Activated CD4-positive, alpha-beta T cell treated with anti-CD3 and anti-CD28 coated beads for 1 hour (primary cell): Measurements from ENCODE around the gene MCTP1.

Experiments
- DNase-seq: peaks from one replicate; pipeline ENCODE4 v3.0.0-alpha.2; 2020

Gene MCTP1

GRCh38 chr5:94748212-94748611 is 536.7 kb downstream of the MCTP1 start:
- no peak for DNase-seq

- no peak for DNase-seq
These were observed 537.5 kb downstream of the MCTP1 start for GRCh38 chr5:94747371-94747770.

GRCh38 chr5:94746731-94747124 is 538.2 kb downstream of the MCTP1 start:
- no peak for DNase-seq

GRCh38 chr5:94745786-94746730 is 538.8 kb downstream of the MCTP1 start:
- DNase-seq, result no peak

- no peak for DNase-seq
These were observed 540.0 kb downstream of the MCTP1 start for GRCh38 chr5:94744906-94745305.

GRCh38 chr5:94742852-94743251 is 542.0 kb downstream of the MCTP1 start:
- DNase-seq, result no peak

- DNase-seq, result no peak
These were observed 544.6 kb downstream of the MCTP1 start for GRCh38 chr5:94740286-94740685.

- DNase-seq, result no peak
These were observed 548.4 kb downstream of the MCTP1 start for GRCh38 chr5:94736498-94736897.

- DNase-seq, result no peak
These were observed 553.4 kb downstream of the MCTP1 start for GRCh38 chr5:94731471-94731870.

GRCh38 chr5:94725142-94725541 is 559.8 kb downstream of the MCTP1 start:
- DNase-seq, result no peak

GRCh38 chr5:94715768-94716167 is 569.1 kb downstream of the MCTP1 start:
- DNase-seq, result no peak

- no peak for DNase-seq
These were observed 573.1 kb downstream of the MCTP1 start for GRCh38 chr5:94711785-94712184.

GRCh38 chr5:94709277-94709676 is 575.6 kb downstream of the MCTP1 start:
- DNase-seq, result no peak

- DNase-seq, result no peak
These were observed 577.5 kb downstream of the MCTP1 start for GRCh38 chr5:94707359-94707758.

GRCh38 chr5:94705427-94705826 is 579.5 kb downstream of the MCTP1 start:
- no peak for DNase-seq

- no peak for DNase-seq
These were observed 582.2 kb downstream of the MCTP1 start for GRCh38 chr5:94702729-94703128.

GRCh38 chr5:94700592-94700991 is 584.3 kb downstream of the MCTP1 start:
- DNase-seq, result no peak

- no peak for DNase-seq
These were observed 585.3 kb downstream of the MCTP1 start for GRCh38 chr5:94699562-94699961.

GRCh38 chr5:94698197-94698596 is 586.7 kb downstream of the MCTP1 start:
- DNase-seq, result no peak

GRCh38 chr5:94694671-94695070 is 590.2 kb downstream of the MCTP1 start:
- no peak for DNase-seq

GRCh38 chr5:94693845-94694370 is 591.0 kb downstream of the MCTP1 start:
- no peak for DNase-seq

- no peak for DNase-seq
These were observed 591.7 kb downstream of the MCTP1 start for GRCh38 chr5:94693043-94693822.

GRCh38 chr5:94692581-94692980 is 592.3 kb downstream of the MCTP1 start:
- DNase-seq, result no peak

- no peak for DNase-seq
These were observed 592.9 kb downstream of the MCTP1 start for GRCh38 chr5:94691949-94692348.
